KMS-11 (cell line): Measurements from ENCODE around the gene MTNR1A.

Experiments
- H2AFZ ChIP-seq: fragments of 200-600 bp; sonication (generic); 2 replicates; pipeline ENCODE4 v1.6.1; 2016; ENCODE audit warnings: antibody characterized with exemption, mixed run types, low read depth
- H3K27ac ChIP-seq: fragments of 200-600 bp; sonication (generic); 2 replicates; pipeline ENCODE4 v1.6.1; 2016; ENCODE audit warnings: mild to moderate bottlenecking, mixed run types
- H3K27me3 ChIP-seq: fragments of 200-600 bp; sonication (generic); 2 replicates; pipeline ENCODE4 v1.6.1; 2017; ENCODE audit warnings: mild to moderate bottlenecking, low read depth, mixed run types, moderate library complexity; ENCODE audit not compliant: insufficient read depth
- H3K36me3 ChIP-seq: fragments of 200-600 bp; sonication (generic); 2 replicates; pipeline ENCODE4 v1.6.1; 2017; ENCODE audit warnings: mild to moderate bottlenecking, mixed run types; ENCODE audit not compliant: insufficient read depth
- H3K4me1 ChIP-seq: fragments of 200-600 bp; sonication (generic); 2 replicates; pipeline ENCODE4 v1.6.1; 2016; ENCODE audit warnings: mild to moderate bottlenecking, low read depth, mixed run types; ENCODE audit not compliant: poor library complexity, severe bottlenecking
- H3K4me2 ChIP-seq: fragments of 200-600 bp; sonication (generic); 2 replicates; pipeline ENCODE4 v1.7.0; 2016; ENCODE audit warnings: mild to moderate bottlenecking, mixed run types
- H3K4me3 ChIP-seq: fragments of 200-600 bp; sonication (generic); IDR thresholded peaks from 2 replicates; pipeline ENCODE4 v1.6.1; 2017; ENCODE audit warnings: low read depth, low read length, mixed read lengths; ENCODE audit not compliant: insufficient read depth
- H3K79me2 ChIP-seq: fragments of 200-600 bp; sonication (generic); 2 replicates; pipeline ENCODE4 v1.6.1; 2016; ENCODE audit warnings: low read depth, mixed run types; ENCODE audit not compliant: insufficient read depth
- H3K9ac ChIP-seq: fragments of 200-600 bp; sonication (generic); 2 replicates; pipeline ENCODE4 v1.6.1; 2016; ENCODE audit warnings: mild to moderate bottlenecking, mixed run types
- H4K20me1 ChIP-seq: fragments of 200-600 bp; sonication (generic); 2 replicates; pipeline ENCODE4 v1.6.1; 2016; ENCODE audit warnings: mild to moderate bottlenecking, mixed run types; ENCODE audit not compliant: insufficient read depth
- CTCF ChIP-seq: fragments of 200-600 bp; sonication (generic); conservative IDR thresholded peaks from 2 replicates; pipeline ENCODE4 v1.6.1; 2017; ENCODE audit warnings: low read depth, mild to moderate bottlenecking, antibody characterized with exemption, low read length, moderate library complexity, mixed read lengths

Gene MTNR1A

GRCh38 chr4:186554914-186555827 lies at the start of gene MTNR1A:
Gene MTNR1A, minus strand, starts transcription at chr4:186555567. Its CDS starts 202 bp downstream, at chr4:186555365.
- Histone ChIP-seq H3K9ac (no peak within 1 kb of the TSS), H3K4me2 (no peak within 1 kb of the TSS), H3K27me3 (no peaks in the 10 kb centered on the region), H3K4me3 (no peak within 1 kb of the TSS), H3K4me1 (no peaks in the 10 kb centered on the region), H4K20me1 (no peaks in the 10 kb centered on the region), H3K36me3 (no peaks in the 10 kb centered on the region), H3K79me2 (no peaks in the 10 kb centered on the region), H2AFZ (no peak within 1 kb of the TSS), H3K27ac (no peak within 1 kb of the TSS)
- no peak for TF ChIP-seq CTCF

- no peaks in the 10 kb centered on the region for H3K27me3 ChIP-seq
- H3K4me2 ChIP-seq: no peak overlapping the region
- no peaks in the 10 kb centered on the region for H3K4me1 ChIP-seq
- no peaks in the 10 kb centered on the region for H4K20me1 ChIP-seq
- H2AFZ ChIP-seq: no peak overlapping the region
- no peaks in the 10 kb centered on the region for H3K79me2 ChIP-seq
- no peak for TF ChIP-seq CTCF
- H3K4me3 ChIP-seq: no peak overlapping the region
- H3K9ac ChIP-seq: no peak overlapping the region
- H3K27ac ChIP-seq: no peak overlapping the region
- H3K36me3 ChIP-seq: no peaks in the 10 kb centered on the region
These were observed 48.9 kb upstream of the MTNR1A start for GRCh38 chr4:186604124-186604807.

GRCh38 chr4:186602978-186603377 lies 47.6 kb upstream of the MTNR1A start:
- H3K27me3 ChIP-seq: no peaks in the 10 kb centered on the region
- H4K20me1 ChIP-seq: no peaks in the 10 kb centered on the region
- no peak overlapping the region for H2AFZ ChIP-seq
- H3K4me3 ChIP-seq: no peak overlapping the region
- H3K27ac ChIP-seq: no peak overlapping the region
- no peak overlapping the region for H3K4me2 ChIP-seq
- TF ChIP-seq CTCF: no peak
- no peaks in the 10 kb centered on the region for H3K36me3 ChIP-seq
- no peak overlapping the region for H3K9ac ChIP-seq
- no peaks in the 10 kb centered on the region for H3K4me1 ChIP-seq
- no peaks in the 10 kb centered on the region for H3K79me2 ChIP-seq

- Histone ChIP-seq H3K9ac (no peak overlapping the region), H3K4me2 (no peak overlapping the region), H3K4me1 (no peaks in the 10 kb centered on the region), H2AFZ (no peak overlapping the region), H3K4me3 (no peak overlapping the region), H3K27ac (no peak overlapping the region), H3K27me3 (no peaks in the 10 kb centered on the region), H3K79me2 (no peaks in the 10 kb centered on the region), H3K36me3 (no peaks in the 10 kb centered on the region), H4K20me1 (no peaks in the 10 kb centered on the region)
- TF ChIP-seq CTCF: no peak
These were observed 44.1 kb upstream of the MTNR1A start for GRCh38 chr4:186599483-186599882.
